GM19239 (cell line): Measurements from ENCODE around the gene INSC.

Source experiments
- DNase-seq: peaks from one replicate; pipeline ENCODE4 v3.0.0; 2011; ENCODE audit warnings: low spot score; ENCODE audit not compliant: insufficient read length
- FAIRE-seq: peaks from 2 replicates; lab custom pipeline; 2011; peaks lifted over from hg19 to GRCh38; lab: Jason Lieb, UNC

The INSC gene

GRCh38 chr11:15208378-15209222, 93.9 kb downstream of the INSC start:
- FAIRE-seq, result peak; percentile 45
- DNase-seq, result peak; percentile 68

- DNase-seq, result no peak
- no peak for FAIRE-seq
These were observed 98.2 kb downstream of the INSC start for GRCh38 chr11:15212876-15213275.

- no peak for DNase-seq
- FAIRE-seq, result no peak
These were observed 98.9 kb downstream of the INSC start for GRCh38 chr11:15213471-15214231.

GRCh38 chr11:15215005-15215404, 100.3 kb downstream of the INSC start:
- FAIRE-seq (no peak), DNase-seq (no peak)

GRCh38 chr11:15216678-15217077, 102.0 kb downstream of the INSC start:
- DNase-seq (no peak), FAIRE-seq (no peak)

- FAIRE-seq, result no peak
- DNase-seq, result no peak
These were observed 102.7 kb downstream of the INSC start for GRCh38 chr11:15217416-15217815.

- FAIRE-seq (no peak), DNase-seq (no peak)
These were observed 108.1 kb downstream of the INSC start for GRCh38 chr11:15222777-15223176.

- FAIRE-seq (no peak), DNase-seq (no peak)
These were observed 108.6 kb downstream of the INSC start for GRCh38 chr11:15223318-15223717.

- no peak for FAIRE-seq
- no peak for DNase-seq
These were observed 109.7 kb downstream of the INSC start for GRCh38 chr11:15224466-15224865.

GRCh38 chr11:15227011-15227410, 112.3 kb downstream of the INSC start:
- no peak for DNase-seq
- no peak for FAIRE-seq

GRCh38 chr11:15228331-15228849, 113.7 kb downstream of the INSC start:
- DNase-seq, result no peak
- no peak for FAIRE-seq

- FAIRE-seq (no peak), DNase-seq (no peak)
These were observed 114.3 kb downstream of the INSC start for GRCh38 chr11:15229069-15229468.

- no peak for FAIRE-seq
These were observed 117.8 kb downstream of the INSC start for GRCh38 chr11:15232496-15232895.

GRCh38 chr11:15233371-15234165, 118.8 kb downstream of the INSC start:
- DNase-seq (no peak), FAIRE-seq (no peak)

More at GRCh38 chr11:15232496-15232895, 117.8 kb downstream of the INSC start:
- DNase-seq, result no peak

- DNase-seq, result no peak
- FAIRE-seq, result no peak
These were observed 120.1 kb downstream of the INSC start for GRCh38 chr11:15234796-15235195.

- FAIRE-seq, result no peak
- DNase-seq, result no peak
These were observed 121.8 kb downstream of the INSC start for GRCh38 chr11:15236559-15236958.

GRCh38 chr11:15238856-15239255, 124.1 kb downstream of the INSC start:
- DNase-seq (no peak), FAIRE-seq (no peak)

GRCh38 chr11:15248749-15249148, 134.0 kb downstream of the INSC start:
- DNase-seq, result no peak
- FAIRE-seq, result no peak

GRCh38 chr11:15258433-15259165, 143.9 kb downstream of the INSC start:
- no peak for FAIRE-seq
- DNase-seq, result no peak

- DNase-seq (no peak), FAIRE-seq (no peak)
These were observed 152.3 kb downstream of the INSC start for GRCh38 chr11:15266999-15267398.
